GM15510 (cell line): Measurements from ENCODE around the gene FBXO3.

Source experiments
- POLR2A ChIP-seq: IDR thresholded peaks from 3 replicates; pipeline ENCODE4 v1.6.1; 2011; ENCODE audit warnings: borderline replicate concordance; ENCODE audit not compliant: insufficient read length; ENCODE audit errors: extremely low read depth

FBXO3 gene

GRCh38 chr11:33773987-33774735 lies at the start of gene FBXO3:
FBXO3 (minus strand) TSS chr11:33774520; CDS start chr11:33774497, 23 bp downstream.
- TF ChIP-seq POLR2A, result peak; percentile 58

- no peak for TF ChIP-seq POLR2A
Measured at GRCh38 chr11:33819278-33820035, 45.1 kb upstream of the FBXO3 start.

GRCh38 chr11:33808228-33808828 lies 34.0 kb upstream of the FBXO3 start:
- TF ChIP-seq POLR2A, result no peak

GRCh38 chr11:33804471-33804870 lies 30.2 kb upstream of the FBXO3 start:
- no peak for TF ChIP-seq POLR2A

- no peak for TF ChIP-seq POLR2A
Measured at GRCh38 chr11:33802194-33802950, 28.1 kb upstream of the FBXO3 start.

- no peak for TF ChIP-seq POLR2A
Measured at GRCh38 chr11:33801821-33802193, 27.5 kb upstream of the FBXO3 start.

- TF ChIP-seq POLR2A, result no peak
Measured at GRCh38 chr11:33797879-33798278, 23.6 kb upstream of the FBXO3 start.

GRCh38 chr11:33790040-33790439 lies 15.7 kb upstream of the FBXO3 start:
- no peak for TF ChIP-seq POLR2A

GRCh38 chr11:33787076-33787475 lies 12.8 kb upstream of the FBXO3 start:
- no peak for TF ChIP-seq POLR2A

- TF ChIP-seq POLR2A, result no peak
Measured at GRCh38 chr11:33785609-33786008, 11.3 kb upstream of the FBXO3 start.

- no peak for TF ChIP-seq POLR2A
Measured at GRCh38 chr11:33779849-33780528, 5.7 kb upstream of the FBXO3 start.

GRCh38 chr11:33778675-33779074 lies 4.4 kb upstream of the FBXO3 start:
- no peak for TF ChIP-seq POLR2A

GRCh38 chr11:33777906-33778305 lies 3.6 kb upstream of the FBXO3 start:
- TF ChIP-seq POLR2A, result no peak

GRCh38 chr11:33775832-33776470 lies 1.6 kb upstream of the FBXO3 start:
- TF ChIP-seq POLR2A, result no peak
